ENCODE results near the gene EVL.

Gene EVL

GRCh38 chr14:100102156-100102785, 37.0 kb downstream of the EVL start:
- peaks cover 96% of the 10 kb centered on the region for H3K79me2 ChIP-seq (ENCODE audit: insufficient read depth, low read length)
- no peak overlapping the region for H3K9ac ChIP-seq (ENCODE audit: low read depth, low read length, poor library complexity, severe bottlenecking)
- TF ChIP-seq EZH2phosphoT487 (IDR thresholded peaks at IDR 0.05; ENCODE audit: borderline replicate concordance) (no peak), CTCF (conservative IDR thresholded peaks at IDR 0.05; ENCODE audit: low read length) (no peak)
- H3K27me3 ChIP-seq (ENCODE audit: insufficient read depth, low read length, poor library complexity, severe bottlenecking), result no peaks in the 10 kb centered on the region
- peaks cover 56% of the 10 kb centered on the region for H4K20me1 ChIP-seq (ENCODE audit: insufficient read depth, low read length, poor library complexity, severe bottlenecking)
- no peak overlapping the region for H3K4me3 ChIP-seq (ENCODE audit: low read length, poor library complexity, severe bottlenecking)
- H2AFZ ChIP-seq (ENCODE audit: low read length), result no peak overlapping the region
- peaks cover 39% of the 10 kb centered on the region for H3K4me1 ChIP-seq (ENCODE audit: insufficient read depth, low read length, poor library complexity, severe bottlenecking)
- no peaks in the 10 kb centered on the region for H3F3A ChIP-seq (ENCODE audit: low read depth)
- H3K36me3 ChIP-seq (ENCODE audit: insufficient read depth, low read length), result peaks cover 97% of the 10 kb centered on the region
- H3K9me3 ChIP-seq (ENCODE audit: insufficient read depth, low read depth, low read length), result no peaks in the 10 kb centered on the region
- H3K4me2 ChIP-seq (ENCODE audit: low read depth, low read length, poor library complexity, severe bottlenecking), result no peak overlapping the region
- H3K9me2 ChIP-seq (replicated peaks; ENCODE audit: low read depth, low read length), result no peaks in the 10 kb centered on the region

DNA sequence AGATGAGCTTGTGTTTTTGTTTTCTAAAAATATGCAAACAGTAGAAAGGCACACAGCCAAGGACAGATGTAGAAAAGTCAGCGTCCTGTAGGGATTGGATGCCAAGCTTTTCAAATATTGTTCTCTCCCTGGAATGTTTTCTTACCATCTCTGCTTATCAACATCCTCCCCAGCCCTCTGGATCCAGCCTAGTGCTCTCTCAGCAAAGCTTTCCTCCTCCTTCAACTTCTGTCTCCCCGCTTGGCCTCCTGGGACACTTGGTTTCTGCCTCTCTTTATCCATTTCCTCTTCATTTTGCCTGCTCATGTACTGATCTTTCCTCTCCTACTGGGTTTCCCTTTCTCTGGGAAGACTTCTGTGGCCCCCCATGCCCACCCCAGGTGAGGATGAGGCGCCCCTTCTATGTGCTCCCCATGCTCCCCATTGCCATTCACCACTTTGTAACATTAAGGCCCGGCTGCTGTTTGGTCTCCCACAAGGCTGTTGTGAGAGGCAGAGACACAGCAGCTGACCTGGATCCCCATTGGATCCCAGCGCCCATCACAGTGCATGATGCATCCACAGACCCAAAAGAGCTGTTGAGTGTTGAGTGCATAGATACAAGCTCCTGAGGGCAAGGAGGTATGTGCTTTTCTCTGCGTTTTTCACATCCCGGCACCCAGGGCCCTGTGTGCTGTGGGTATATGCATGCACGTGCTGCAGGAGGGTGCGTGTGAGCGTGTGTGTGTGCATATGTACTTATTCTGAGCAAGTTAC, 38.2 kb downstream of the EVL start:
- H3K4me3 ChIP-seq (ENCODE audit: low read length, poor library complexity, severe bottlenecking), result no peak overlapping the region
- peaks cover 50% of the 10 kb centered on the region for H3K4me1 ChIP-seq (ENCODE audit: insufficient read depth, low read length, poor library complexity, severe bottlenecking)
- H4K20me1 ChIP-seq (ENCODE audit: insufficient read depth, low read length, poor library complexity, severe bottlenecking), result peaks cover 62% of the 10 kb centered on the region
- no peaks in the 10 kb centered on the region for H3K27me3 ChIP-seq (ENCODE audit: insufficient read depth, low read length, poor library complexity, severe bottlenecking)
- H3K4me2 ChIP-seq (ENCODE audit: low read depth, low read length, poor library complexity, severe bottlenecking), result peak overlapping the region; percentile 13
- no peaks in the 10 kb centered on the region for H3F3A ChIP-seq (ENCODE audit: low read depth)
- no peaks in the 10 kb centered on the region for H3K9me3 ChIP-seq (ENCODE audit: insufficient read depth, low read depth, low read length)
- no peak overlapping the region for H3K9ac ChIP-seq (ENCODE audit: low read depth, low read length, poor library complexity, severe bottlenecking)
- H3K79me2 ChIP-seq (ENCODE audit: insufficient read depth, low read length), result peaks cover 98% of the 10 kb centered on the region
- H2AFZ ChIP-seq (ENCODE audit: low read length), result no peak overlapping the region
- TF ChIP-seq EZH2phosphoT487 (IDR thresholded peaks at IDR 0.05; ENCODE audit: borderline replicate concordance) (no peak), CTCF (conservative IDR thresholded peaks at IDR 0.05; ENCODE audit: low read length) (no peak)
- H3K36me3 ChIP-seq (ENCODE audit: insufficient read depth, low read length), result peaks cover 95% of the 10 kb centered on the region
- no peaks in the 10 kb centered on the region for H3K9me2 ChIP-seq (replicated peaks; ENCODE audit: low read depth, low read length)

- TF ChIP-seq CTCF (conservative IDR thresholded peaks at IDR 0.05; ENCODE audit: low read length) (no peak), EZH2phosphoT487 (IDR thresholded peaks at IDR 0.05; ENCODE audit: borderline replicate concordance) (no peak)
- peaks cover 98% of the 10 kb centered on the region for H3K79me2 ChIP-seq (ENCODE audit: insufficient read depth, low read length)
- H3K9me3 ChIP-seq (ENCODE audit: insufficient read depth, low read depth, low read length), result no peaks in the 10 kb centered on the region
- H3K4me2 ChIP-seq (ENCODE audit: low read depth, low read length, poor library complexity, severe bottlenecking), result peak overlapping the region; percentile 13
- H2AFZ ChIP-seq (ENCODE audit: low read length), result no peak overlapping the region
- no peak overlapping the region for H3K9ac ChIP-seq (ENCODE audit: low read depth, low read length, poor library complexity, severe bottlenecking)
- H3F3A ChIP-seq (ENCODE audit: low read depth), result no peaks in the 10 kb centered on the region
- H4K20me1 ChIP-seq (ENCODE audit: insufficient read depth, low read length, poor library complexity, severe bottlenecking), result peaks cover 63% of the 10 kb centered on the region
- no peaks in the 10 kb centered on the region for H3K9me2 ChIP-seq (replicated peaks; ENCODE audit: low read depth, low read length)
- H3K36me3 ChIP-seq (ENCODE audit: insufficient read depth, low read length), result peaks cover 95% of the 10 kb centered on the region
- peaks cover 53% of the 10 kb centered on the region for H3K4me1 ChIP-seq (ENCODE audit: insufficient read depth, low read length, poor library complexity, severe bottlenecking)
- no peak overlapping the region for H3K4me3 ChIP-seq (ENCODE audit: low read length, poor library complexity, severe bottlenecking)
- H3K27me3 ChIP-seq (ENCODE audit: insufficient read depth, low read length, poor library complexity, severe bottlenecking), result no peaks in the 10 kb centered on the region
Observed at GRCh38 chr14:100104006-100104352, 38.8 kb downstream of the EVL start.

All from Loucy (cell line).